GM19025 (cell line): Measurements from ENCODE around the gene IER3.
"Not testable (repeated sequence)": the region's sequence is repeated elsewhere in the genome, so short reads cannot be mapped to it uniquely, and the experiment has no call there.

Source experiments
- ATAC-seq: cut with Tn5 transposase; IDR thresholded peaks from one replicate; pipeline ENCODE4 v1.9.1; 2021; ENCODE audit warnings: mild to moderate bottlenecking, low read depth, moderate library complexity; ENCODE audit not compliant: unreplicated experiment

The IER3 gene

GRCh38 chr6:30725713-30726505 is 18.4 kb downstream of the IER3 start:
- ATAC-seq, result no peak

GRCh38 chr6:30724906-30725667 is 19.3 kb downstream of the IER3 start:
- ATAC-seq, result no peak

GRCh38 chr6:30723843-30724741 is 20.3 kb downstream of the IER3 start:
- not testable (repeated sequence) for ATAC-seq

- ATAC-seq, result not testable (repeated sequence)
These were observed 21.0 kb downstream of the IER3 start for GRCh38 chr6:30723159-30723842.

GRCh38 chr6:30722280-30723112 is 21.9 kb downstream of the IER3 start:
- no peak for ATAC-seq

- not testable (repeated sequence) for ATAC-seq
These were observed 22.4 kb downstream of the IER3 start for GRCh38 chr6:30722025-30722279.

GRCh38 chr6:30721198-30722024 is 22.9 kb downstream of the IER3 start:
- peak; percentile 20 for ATAC-seq

GRCh38 chr6:30720738-30721197 is 23.6 kb downstream of the IER3 start:
- ATAC-seq, result no peak

GRCh38 chr6:30719791-30720737 is 24.3 kb downstream of the IER3 start, which contains the start of gene TUBB:
TSS of gene TUBB (plus strand) at chr6:30720352. CDS start at chr6:30720507, 155 bp downstream.
- peak; percentile 36 for ATAC-seq

- no peak for ATAC-seq
These were observed 25.0 kb downstream of the IER3 start for GRCh38 chr6:30719356-30719755.

- ATAC-seq, result not testable (repeated sequence)
These were observed 26.3 kb downstream of the IER3 start for GRCh38 chr6:30717845-30718720.

GRCh38 chr6:30717129-30717844 is 27.1 kb downstream of the IER3 start, which contains the start of gene MDC1:
TSS of gene MDC1 (minus strand) at chr6:30717281. CDS start at chr6:30715175, 2,106 bp downstream.
- peak; percentile 68 for ATAC-seq

- no peak for ATAC-seq
These were observed 27.5 kb downstream of the IER3 start for GRCh38 chr6:30716879-30717128.

- ATAC-seq, result no peak
These were observed 30.1 kb downstream of the IER3 start for GRCh38 chr6:30714263-30714662.

GRCh38 chr6:30712441-30712945 is 31.9 kb downstream of the IER3 start:
- ATAC-seq, result no peak
